Heart right ventricle (tissue), 16 donors: ENCODE measurements around the gene TINAG. TPM values are rescaled to one million over a fixed set of nuclear protein-coding genes. Genes with fewer than 3 reads are reported as not detected.

Source experiments
- ATAC-seq, 8 donors: fragments of 200-7000 bp; cut with Tn5 transposase; one replicate each; pipeline ENCODE4 v1.9.1; 2020; ENCODE audit warnings: mild to moderate bottlenecking in 8 of 8, moderate library complexity in 8 of 8, moderate number of reproducible peaks in 1 of 8
- DNase-seq, 2 donors: peaks; one replicate each; pipeline ENCODE4 v3.0.0-alpha.2; 2020
- H3K27ac ChIP-seq, 10 donors: fragments of 200-600 bp; sonication (generic) in 2 of 10; one replicate each; pipeline versions ENCODE4 v1.5.0 to v1.8.0; 2020 to 2022; ENCODE audit warnings: mild to moderate bottlenecking in 3 of 10
- H3K27me3 ChIP-seq, 7 donors: fragments of 200-600 bp; one replicate each; pipeline ENCODE4 v1.8.0; 2021 to 2022; ENCODE audit warnings: mild to moderate bottlenecking in 2 of 7
- H3K36me3 ChIP-seq, 9 donors: fragments of 200-600 bp; sonication (generic) in 1 of 9; one replicate each; pipeline versions ENCODE4 v1.5.0 to v1.8.0; 2020 to 2022; ENCODE audit warnings: mild to moderate bottlenecking in 2 of 9
- H3K4me1 ChIP-seq, 9 donors: fragments of 200-600 bp; sonication (generic) in 1 of 9; one replicate each; pipeline versions ENCODE4 v1.5.0 to v1.8.0; 2020 to 2022; ENCODE audit warnings: mild to moderate bottlenecking in 4 of 9
- H3K4me3 ChIP-seq, 10 donors: fragments of 200-600 bp; sonication (generic) in 2 of 10; one replicate each; pipeline versions ENCODE4 v1.5.0 to v1.8.0; 2020 to 2022; ENCODE audit warnings: mild to moderate bottlenecking in 7 of 10, moderate library complexity in 2 of 10
- H3K9me3 ChIP-seq, 11 donors: fragments of 200-600 bp in 10 of 11; sonication (generic) in 2 of 11; one replicate each; pipeline versions ENCODE4 v1.5.0 to v1.8.0; 2013 to 2022; ENCODE audit warnings: mild to moderate bottlenecking in 2 of 11, control low read depth in 1 of 11, moderate library complexity in 1 of 11
- CTCF ChIP-seq, 9 donors: fragments of 200-600 bp; sonication (generic) in 2 of 9; IDR thresholded peaks; one replicate each; pipeline versions ENCODE4 v1.5.0 to v1.8.0; 2021 to 2022; ENCODE audit warnings: antibody characterized with exemption in 9 of 9, mild to moderate bottlenecking in 5 of 9, moderate library complexity in 1 of 9
- WGBS, 2 donors: extraction: QIAGEN DNeasy Blood & Tissue Kit; methylation state at CpG; one replicate each; pipeline ENCODE4 v1.1.7; 2013; ENCODE audit warnings: inconsistent platforms in 1 of 2; 5-methylcytosine and 5-hydroxymethylcytosine counted together
- intact Hi-C, 10 donors: fragments of 100-400 bp; cut with DNase I; formaldehyde crosslinking; loops; one replicate each; pipeline versions ENCODE4 v1.11.1 to v1.14.2; 2022
- polyA plus RNA-seq, 2 donors: library from polyadenylated mRNA; stranded (reverse); fragments of 200-250 nt; gene quantifications; one replicate each; pipeline ENCODE4 v1.2.3, GENCODE V29; 2013
- total RNA-seq, 10 donors: library from RNA; stranded (reverse); fragmentation: NEBNext Ultra II Directional in 3 of 10; extraction: Animal tissue kit (Norgen Biotek cat#: 25700) in 3 of 10; gene quantifications; one replicate each; pipeline versions ENCODE4 v1.2.1 to v1.2.4, GENCODE V29; 2021 to 2023
- donor health status: Arrhythmogenic right ventricular cardiomyopathy.
- donor health status: ischemic (EF 13 %, LVEDD 7.1; RV severe dilation, severe dysfunction).
- donor health status: healthy with polysubstance abuse.
- donor health status: DM: no; HTN: yes; CAD: no.
- donor health status: DM: no; HTN: no; CAD: no.
- donor health status: ischemic (EF 25% LVEDD 6.9; RV normal size, moderate dysfunction).
- donor health status: ischemic (EF 25% LVEDD 5.7; RV mildly dilated, moderate dysfunction).
- donor health status: healthy.
- donor health status: DM: yes; HTN: yes; CAD: no.
- donor health status: Ischemic cardiomyopathy.
- donor health status: ischemic (EF 35%, LVEDD 5.7; RV mildly dilated, moderate dysfunction).
- donor health status: nonischemic (EF 11% LVEDD 7.7; RV severe dilation, severe dysfunction).
- donor health status: DM: yes; HTN: yes; CAD: no.
- donor health status: PGD.
- donor health status: ischemic (EF 29% LVEDD 5.4; RV normal size, mild dysfunction).
- donor health status: nonischemic (EF 23%, LVEDD 6.1; RV moderate dilation, normal function).

The TINAG gene
- total and polyA plus RNA-seq, 12 donors = 0.04 to 1.0 (median 0.30) TPM; not detected in 2

GRCh38 chr6:54354608-54355007, 46.4 kb downstream of the TINAG start:
- DNase-seq (no peak), ATAC-seq (no peak)
- Histone ChIP-seq H3K27me3 (no peaks in the 10 kb centered on the region), H3K9me3 (no peaks in the 10 kb centered on the region), H3K27ac (no peak overlapping the region), H3K4me3 (no peak overlapping the region), H3K4me1 (no peaks in the 10 kb centered on the region), H3K36me3 (no peaks in the 10 kb centered on the region)
- WGBS, 2 donors = 81 to 84% methylated on average over 2 of the region's 2 CpGs
- intact Hi-C loops = no loop called here
- TF ChIP-seq CTCF (IDR thresholded peaks at IDR 0.05) = no peak

GRCh38 chr6:54357141-54357540, 48.9 kb downstream of the TINAG start:
- no peak for DNase-seq
- H3K4me3 ChIP-seq = no peak overlapping the region
- no peaks in the 10 kb centered on the region for H3K36me3 ChIP-seq
- H3K27me3 ChIP-seq = no peaks in the 10 kb centered on the region
- no peak overlapping the region for H3K27ac ChIP-seq
- WGBS, 2 donors = 52 to 53% methylated on average over 1 of the region's 1 CpG
- H3K9me3 ChIP-seq = no peaks in the 10 kb centered on the region
- intact Hi-C loops = no loop called here
- TF ChIP-seq CTCF (IDR thresholded peaks at IDR 0.05) = no peak
- ATAC-seq = no peak
- no peaks in the 10 kb centered on the region for H3K4me1 ChIP-seq

- Histone ChIP-seq H3K9me3 (no peaks in the 10 kb centered on the region), H3K4me3 (no peak overlapping the region), H3K4me1 (no peaks in the 10 kb centered on the region), H3K36me3 (no peaks in the 10 kb centered on the region), H3K27ac (no peak overlapping the region), H3K27me3 (no peaks in the 10 kb centered on the region)
- TF ChIP-seq CTCF (IDR thresholded peaks at IDR 0.05) = no peak
- no peak for DNase-seq
- intact Hi-C loops = no loop called here
- ATAC-seq = no peak
- 78 to 82% methylated on average over 1 of the region's 1 CpG for WGBS, 2 donors
Observed at GRCh38 chr6:54361188-54361587, 52.9 kb downstream of the TINAG start.

GRCh38 chr6:54361734-54362133, 53.5 kb downstream of the TINAG start:
- DNase-seq = no peak
- Histone ChIP-seq H3K27me3 (no peaks in the 10 kb centered on the region), H3K4me3 (no peak overlapping the region), H3K36me3 (no peaks in the 10 kb centered on the region), H3K9me3 (no peaks in the 10 kb centered on the region), H3K4me1 (no peaks in the 10 kb centered on the region), H3K27ac (no peak overlapping the region)
- ATAC-seq = no peak
- no peak for TF ChIP-seq CTCF (IDR thresholded peaks at IDR 0.05)
- WGBS, 2 donors = 97 to 98% methylated on average over 1 of the region's 1 CpG
- intact Hi-C loops = no loop called here
